Natural killer cell (primary cell): ENCODE data around the gene ANO8. TPM values are rescaled to one million over a fixed set of nuclear protein-coding genes. Genes with fewer than 3 reads are reported as not detected.
A peak's percentile ranks its signal among the peaks of the same experiment; 100 is the strongest.

Experiments used
- ATAC-seq, 3 donors: fragments of 150-1000 bp in 2 of 3; fragments of 200-7000 bp in 1 of 3; cut with Tn5 transposase; 1 replicate in 1 of 3; 2 replicates in 2 of 3; pipeline ENCODE4 v1.10.0; 2021; ENCODE audit warnings: mild to moderate bottlenecking in 2 of 3, moderate library complexity in 2 of 3
- DNase-seq, 2 donors: peaks; one replicate each; pipeline versions ENCODE4 v3.0.0 to v3.0.0-alpha.2; 2013 to 2021; ENCODE audit warnings: mixed read lengths in 1 of 2
- H3K27ac ChIP-seq: one replicate; pipeline ENCODE4 v1.5.1; 2013; ENCODE audit warnings: mild to moderate bottlenecking, low read length
- H3K27me3 ChIP-seq: one replicate; pipeline ENCODE4 v1.6.1; 2013; ENCODE audit warnings: low read length; ENCODE audit not compliant: control insufficient read depth, insufficient read depth
- H3K36me3 ChIP-seq: one replicate; pipeline ENCODE4 v1.6.1; 2013; ENCODE audit warnings: low read length; ENCODE audit not compliant: control insufficient read depth, insufficient read depth
- H3K4me1 ChIP-seq: one replicate; pipeline ENCODE4 v1.6.1; 2013; ENCODE audit warnings: low read length; ENCODE audit not compliant: control insufficient read depth, insufficient read depth
- H3K4me3 ChIP-seq: one replicate; pipeline ENCODE4 v1.5.1; 2013; ENCODE audit warnings: low read length
- H3K9me3 ChIP-seq: one replicate; pipeline ENCODE4 v1.6.1; 2013; ENCODE audit warnings: low read length; ENCODE audit not compliant: control insufficient read depth, insufficient read depth
- H3K27ac Mint-ChIP-seq, 2 donors: one replicate each; pipeline ENCODE4 v1.8.0; 2022; ENCODE audit warnings: mild to moderate bottlenecking in 2 of 2, mixed read lengths in 2 of 2, moderate library complexity in 1 of 2
- H3K27me3 Mint-ChIP-seq, 2 donors: one replicate each; pipeline ENCODE4 v1.8.0; 2022; ENCODE audit warnings: low read depth in 2 of 2, mixed read lengths in 2 of 2
- H3K36me3 Mint-ChIP-seq: one replicate; pipeline ENCODE4 v1.8.0; 2022; ENCODE audit warnings: mixed read lengths
- H3K4me1 Mint-ChIP-seq, 2 donors: one replicate each; pipeline ENCODE4 v1.8.0; 2022; ENCODE audit warnings: mixed read lengths in 2 of 2
- H3K4me3 Mint-ChIP-seq: one replicate; pipeline ENCODE4 v1.8.0; 2022; ENCODE audit warnings: mild to moderate bottlenecking, moderate library complexity, mixed read lengths
- H3K9me3 Mint-ChIP-seq, 2 donors: one replicate each; pipeline ENCODE4 v1.8.0; 2022; ENCODE audit warnings: mixed read lengths in 2 of 2
- CTCF ChIP-seq: fragments of 200-600 bp; IDR thresholded peaks from one replicate; pipeline ENCODE4 v1.8.0; 2022; ENCODE audit warnings: antibody characterized with exemption
- WGBS: methylation state at CpG from one replicate; pipeline ENCODE4 v1.1.7; 2013; ENCODE audit warnings: missing lambda C conversion rate; ENCODE audit not compliant: insufficient coverage; 5-methylcytosine and 5-hydroxymethylcytosine counted together
- intact Hi-C: fragments of 100-400 bp; cut with micrococcal nuclease; formaldehyde crosslinking; loops from one replicate; pipeline ENCODE4 v1.14.2; 2022
- total RNA-seq, 4 donors: library from RNA; stranded (reverse); fragments of 120-200 nt in 1 of 4; gene quantifications; one replicate each; pipeline versions ENCODE4 v1.2.3 to v1.2.4, GENCODE V29; 2013 to 2022

Gene ANO8
- total RNA-seq, 3 donors from 2014 or later (not counting 1 experiment from before 2014, with no cell fraction given), result 18.5 to 24.7 (median 19.1) TPM

DNA sequence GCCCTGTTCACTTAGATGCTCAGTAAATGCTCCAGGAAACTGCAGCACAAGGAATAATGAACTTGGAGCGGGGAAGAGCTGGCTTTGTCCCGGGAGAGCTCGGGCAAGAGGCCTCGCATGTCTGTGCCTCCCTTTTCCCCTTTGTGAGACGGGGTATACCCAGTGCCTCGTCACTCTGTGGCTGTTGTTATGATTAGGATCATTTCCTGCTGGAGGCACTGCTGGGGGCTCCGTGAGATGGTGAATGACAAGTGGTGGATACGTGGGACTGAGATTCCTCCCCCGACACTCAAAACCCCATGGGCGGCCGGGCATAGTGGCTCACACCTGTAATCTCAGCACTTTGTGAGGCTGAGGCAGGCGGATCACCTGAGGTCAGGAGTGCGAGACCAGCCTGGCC is 43.6 kb upstream of the ANO8 start:
- no peak for TF ChIP-seq CTCF
- Histone ChIP-seq H3K36me3 (no peaks in the 10 kb centered on the region), H3K27ac (no peak overlapping the region), H3K27me3 (peaks cover 2% of the 10 kb centered on the region), H3K4me1 (peaks cover 21% of the 10 kb centered on the region), H3K4me3 (no peak overlapping the region), H3K9me3 (no peaks in the 10 kb centered on the region)
- H3K4me3 Mint-ChIP-seq, result no peak overlapping the region
- DNase-seq, result no peak
- H3K27ac Mint-ChIP-seq, result no peak overlapping the region
- peaks cover 0 to 7% of the 10 kb centered on the region in 2 donors for H3K27me3 Mint-ChIP-seq
- H3K9me3 Mint-ChIP-seq, result no peaks in the 10 kb centered on the region
- intact Hi-C loops, result no loop called here
- peaks cover 0 to 9% of the 10 kb centered on the region in 2 donors for H3K4me1 Mint-ChIP-seq
- WGBS, result 37% methylated on average over 11 of the region's 13 CpGs
- no peak for ATAC-seq
- no peaks in the 10 kb centered on the region for H3K36me3 Mint-ChIP-seq

GRCh38 chr19:17376935-17377600 is 42.4 kb upstream of the ANO8 start, which contains the start of gene PLVAP:
Gene PLVAP, minus strand, starts transcription at chr19:17377342. Its CDS starts 54 bp downstream, at chr19:17377288.
- peaks cover 15% of the 10 kb centered on the region for H3K4me1 ChIP-seq
- H3K4me1 Mint-ChIP-seq, result peaks cover 0 to 9% of the 10 kb centered on the region in 2 donors
- intact Hi-C loops, result no loop called here
- no peak within 1 kb of the TSS for H3K27ac ChIP-seq
- no peak within 1 kb of the TSS for H3K4me3 Mint-ChIP-seq
- TF ChIP-seq CTCF, result no peak
- 46% methylated on average over 39 of the region's 39 CpGs for WGBS
- DNase-seq (no peak), ATAC-seq (no peak)
- H3K36me3 ChIP-seq, result no peaks in the 10 kb centered on the region
- no peaks in the 10 kb centered on the region for H3K9me3 ChIP-seq
- peaks cover 0 to 7% of the 10 kb centered on the region in 2 donors for H3K27me3 Mint-ChIP-seq
- H3K4me3 ChIP-seq, result no peak within 1 kb of the TSS
- H3K27me3 ChIP-seq, result peaks cover 2% of the 10 kb centered on the region
- no peak within 1 kb of the TSS for H3K27ac Mint-ChIP-seq
- H3K9me3 Mint-ChIP-seq, result no peaks in the 10 kb centered on the region
- no peaks in the 10 kb centered on the region for H3K36me3 Mint-ChIP-seq

DNA sequence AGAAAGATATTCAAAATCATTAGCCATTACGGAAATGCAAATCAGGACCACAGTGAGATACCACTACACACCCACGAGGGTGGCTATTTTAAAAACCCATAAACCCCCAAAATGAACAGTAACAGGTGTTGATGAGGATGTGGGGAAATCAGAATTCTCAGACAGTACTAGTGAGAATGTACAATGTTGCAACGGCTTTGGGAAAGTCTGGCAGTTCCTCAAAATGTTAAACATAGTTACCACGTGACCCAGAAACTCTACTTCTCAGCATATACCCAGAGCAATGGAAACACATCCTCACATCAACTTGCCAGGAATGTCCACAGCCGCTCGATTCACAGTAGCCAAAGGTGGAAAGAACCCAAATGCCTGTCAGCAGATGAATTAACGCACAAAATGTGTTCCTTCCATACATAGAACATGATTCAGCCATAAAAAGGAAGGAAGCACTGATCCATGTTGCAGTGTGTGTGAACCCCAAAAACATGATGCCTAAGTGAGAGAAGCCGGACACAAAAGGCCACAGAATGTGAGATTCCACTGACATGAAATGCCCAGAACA is 35.5 kb upstream of the ANO8 start:
- intact Hi-C loops, result no loop called here
- H3K9me3 Mint-ChIP-seq, result no peaks in the 10 kb centered on the region
- Histone ChIP-seq H3K4me1 (peaks cover 6% of the 10 kb centered on the region), H3K4me3 (no peak overlapping the region), H3K36me3 (no peaks in the 10 kb centered on the region), H3K27me3 (no peaks in the 10 kb centered on the region), H3K9me3 (no peaks in the 10 kb centered on the region), H3K27ac (no peak overlapping the region)
- peaks cover 0 to 6% of the 10 kb centered on the region in 2 donors for H3K4me1 Mint-ChIP-seq
- peaks cover 0 to 7% of the 10 kb centered on the region in 2 donors for H3K27me3 Mint-ChIP-seq
- 13% methylated on average over 6 of the region's 8 CpGs for WGBS
- no peak overlapping the region for H3K4me3 Mint-ChIP-seq
- no peak for TF ChIP-seq CTCF
- no peaks in the 10 kb centered on the region for H3K36me3 Mint-ChIP-seq
- no peak overlapping the region for H3K27ac Mint-ChIP-seq
- peak; percentile 32 to 74 (median 55) for ATAC-seq
- DNase-seq, result no peak
